Caco-2 (cell line): Measurements from ENCODE around the gene FGF11. TPM values are rescaled to one million over a fixed set of nuclear protein-coding genes. Genes with fewer than 3 reads are reported as not detected.
A peak's percentile ranks its signal among the peaks of the same experiment; 100 is the strongest.

Experiments used
- BruUV-seq: library from RNA; stranded (reverse); fragments of 400-500 nt; replicated peaks from 2 replicates; lab custom pipeline; 2021; lab: Mats Ljungman, UMichigan
- CTCF ChIA-PET: fragments of 300-600 bp; sonication (Branson Sonifier 250); formaldehyde crosslinking; loops from one replicate; lab custom pipeline; 2022; ENCODE audit warnings: antibody characterized with exemption; lab: Charles Lee
- POLR2A ChIA-PET: fragments of 300-600 bp; sonication (Branson Sonifier 250); formaldehyde crosslinking; loops from one replicate; lab custom pipeline; 2022; ENCODE audit warnings: antibody characterized with exemption; lab: Charles Lee
- DNase-seq, 2 experiments: peaks; one replicate each; pipeline versions ENCODE4 v3.0.0 to v3.0.0-alpha.2; 2020 to 2022
- H3K27me3 ChIP-seq: replicated peaks from 2 replicates; pipeline ENCODE4 v1.6.0; 2011; ENCODE audit warnings: low read length; ENCODE audit not compliant: control insufficient read depth, insufficient read depth
- H3K36me3 ChIP-seq: 2 replicates; pipeline ENCODE4 v1.5.1; 2011; ENCODE audit warnings: low read length; ENCODE audit not compliant: control insufficient read depth, insufficient read depth
- H3K4me1 ChIP-seq: fragments of 250-450 bp; sonication (Bioruptor Pico); 2 replicates; pipeline ENCODE4 v1.5.1; 2020; ENCODE audit warnings: mild to moderate bottlenecking
- H3K4me3 ChIP-seq: 2 replicates; pipeline ENCODE4 v1.5.1; 2011; ENCODE audit warnings: low read depth, mild to moderate bottlenecking, control low read depth, low read length
- H3K9me3 ChIP-seq: fragments of 250-450 bp; sonication (Bioruptor Pico); 2 replicates; pipeline ENCODE4 v1.5.1; 2020; ENCODE audit warnings: mild to moderate bottlenecking, moderate library complexity
- H3K27ac Mint-ChIP-seq: one replicate; pipeline ENCODE4 v1.8.0; 2022; ENCODE audit warnings: mixed read lengths; ENCODE audit not compliant: unreplicated experiment
- H3K27me3 Mint-ChIP-seq: one replicate; pipeline ENCODE4 v1.8.0; 2022; ENCODE audit warnings: mixed read lengths; ENCODE audit not compliant: insufficient read depth, unreplicated experiment
- H3K36me3 Mint-ChIP-seq: one replicate; pipeline ENCODE4 v1.8.0; 2022; ENCODE audit warnings: mild to moderate bottlenecking, mixed read lengths; ENCODE audit not compliant: insufficient read depth, unreplicated experiment
- H3K4me1 Mint-ChIP-seq: one replicate; pipeline ENCODE4 v1.8.0; 2022; ENCODE audit warnings: low read depth, mixed read lengths; ENCODE audit not compliant: unreplicated experiment
- H3K4me3 Mint-ChIP-seq: one replicate; pipeline ENCODE4 v1.8.0; 2022; ENCODE audit warnings: mild to moderate bottlenecking, moderate library complexity, mixed read lengths; ENCODE audit not compliant: unreplicated experiment
- H3K9me3 Mint-ChIP-seq: one replicate; pipeline ENCODE4 v1.8.0; 2022; ENCODE audit warnings: mixed read lengths; ENCODE audit not compliant: unreplicated experiment
- CTCF ChIP-seq, 2 experiments: fragments of 200-600 bp in 1 of 2; IDR thresholded peaks; 1 replicate in 1 of 2; 2 replicates in 1 of 2; pipeline versions ENCODE4 v1.5.1 to v1.8.0; 2011 to 2022; ENCODE audit warnings: antibody characterized with exemption in 1 of 2, control low read depth in 1 of 2, inconsistent platforms in 1 of 2, low read depth in 1 of 2, low read length in 1 of 2, mild to moderate bottlenecking in 1 of 2, moderate library complexity in 1 of 2; ENCODE audit not compliant: insufficient read depth in 1 of 2, severe bottlenecking in 1 of 2, unreplicated experiment in 1 of 2
- intact Hi-C: fragments of 100-400 bp; cut with micrococcal nuclease; formaldehyde crosslinking; loops from one replicate; pipeline ENCODE4 v1.10.0; 2022; ENCODE audit not compliant: unreplicated experiment
- total RNA-seq: library from RNA; stranded (reverse); gene quantifications from 2 replicates; pipeline ENCODE4 v1.2.3, GENCODE V29; 2022

FGF11 gene
- total RNA-seq, 1 experiment from 2014 or later: 0.91 TPM

- Mint-ChIP-seq H3K36me3 (peaks cover 6% of the 10 kb centered on the region), H3K27ac (peak overlapping the region; percentile 76), H3K4me1 (peaks cover 8% of the 10 kb centered on the region), H3K9me3 (no peaks in the 10 kb centered on the region), H3K4me3 (peak overlapping the region; percentile 76), H3K27me3 (no peaks in the 10 kb centered on the region)
- Histone ChIP-seq H3K4me1 (no peaks in the 10 kb centered on the region), H3K27me3 (no peaks in the 10 kb centered on the region), H3K36me3 (no peaks in the 10 kb centered on the region), H3K9me3 (no peaks in the 10 kb centered on the region), H3K4me3 (peak overlapping the region; percentile 40)
- no peak for TF ChIP-seq CTCF (IDR thresholded peaks at IDR 0.05; ENCODE audit: insufficient read depth in 1 of 2, low read depth in 1 of 2, low read length in 1 of 2, severe bottlenecking in 1 of 2, unreplicated experiment in 1 of 2)
- intact Hi-C loops: no loop called here
- CTCF ChIA-PET: interaction anchor here (1.2 to 1.8 kb wide), 3 partner anchors 9 to 157 kb away, joined by 6 to 15 read pairs (median 6); partner anchors contain the start of genes PLSCR3 and TMEM102
- POLR2A ChIA-PET: interaction anchor here (1.0 to 2.4 kb wide), 5 partner anchors 9 to 171 kb away, joined by 5 to 38 read pairs (median 11); partner anchors contain the start of genes NEURL4, PLSCR3, TMEM102 and TNK1
- DNase-seq: peak; percentile 34 to 74
- TSS peak; percentile 82 for BruUV-seq
Measured at GRCh38 chr17:7403043-7403726, 36.1 kb upstream of the FGF11 start.

- CTCF ChIA-PET: interaction anchor here (0.6 to 1.8 kb wide), 7 partner anchors 9 to 313 kb away, joined by 3 to 15 read pairs (median 6); partner anchors contain the start of genes DNAH2, NEURL4, PLSCR3 and TMEM102
- Mint-ChIP-seq H3K4me1 (peaks cover 8% of the 10 kb centered on the region), H3K27ac (peak overlapping the region; percentile 76), H3K27me3 (no peaks in the 10 kb centered on the region), H3K9me3 (no peaks in the 10 kb centered on the region), H3K36me3 (peaks cover 6% of the 10 kb centered on the region), H3K4me3 (peak overlapping the region; percentile 76)
- Histone ChIP-seq H3K27me3 (no peaks in the 10 kb centered on the region), H3K4me1 (no peaks in the 10 kb centered on the region), H3K4me3 (peak overlapping the region; percentile 40), H3K36me3 (no peaks in the 10 kb centered on the region), H3K9me3 (no peaks in the 10 kb centered on the region)
- intact Hi-C loops: no loop called here
- no TSS peak for BruUV-seq
- no peak for TF ChIP-seq CTCF (IDR thresholded peaks at IDR 0.05; ENCODE audit: insufficient read depth in 1 of 2, low read depth in 1 of 2, low read length in 1 of 2, severe bottlenecking in 1 of 2, unreplicated experiment in 1 of 2)
- POLR2A ChIA-PET: interaction anchor here (0.5 to 2.4 kb wide), 9 partner anchors 10 to 433 kb away, joined by 3 to 38 read pairs (median 5); partner anchors contain the start of genes NEURL4, PLSCR3, POLR2A and TMEM102
- no peak for DNase-seq
Measured at GRCh38 chr17:7403727-7403976, 35.7 kb upstream of the FGF11 start.

- no peaks in the 10 kb centered on the region for H3K9me3 ChIP-seq
- Mint-ChIP-seq H3K9me3 (no peaks in the 10 kb centered on the region), H3K36me3 (peaks cover 6% of the 10 kb centered on the region), H3K4me1 (peaks cover 8% of the 10 kb centered on the region), H3K4me3 (peak within 1 kb of the TSS; percentile 76), H3K27ac (peak within 1 kb of the TSS; percentile 76), H3K27me3 (no peaks in the 10 kb centered on the region)
- no peak for TF ChIP-seq CTCF (IDR thresholded peaks at IDR 0.05; ENCODE audit: insufficient read depth in 1 of 2, low read depth in 1 of 2, low read length in 1 of 2, severe bottlenecking in 1 of 2, unreplicated experiment in 1 of 2)
- ChIA-PET CTCF (interaction anchor here (0.6 to 1.8 kb wide), 7 partner anchors 10 to 313 kb away, joined by 3 to 15 read pairs (median 6); partner anchors contain the start of genes DNAH2, NEURL4, PLSCR3 and TMEM102), POLR2A (interaction anchor here (0.5 to 2.4 kb wide), 12 partner anchors 10 to 433 kb away, joined by 3 to 38 read pairs (median 4); partner anchors contain the start of genes MPDU1, NEURL4, PLSCR3 and POLR2A)
- DNase-seq: peak; percentile 93 to 96
- peak within 1 kb of the TSS; percentile 53 for H3K4me3 ChIP-seq
- H3K36me3 ChIP-seq: no peaks in the 10 kb centered on the region
- intact Hi-C loops: loop anchor here (1.0 to 2.0 kb wide), 3 partner anchors 24 to 53 kb away; partner anchors contain the start of gene TMEM102
- H3K27me3 ChIP-seq: no peaks in the 10 kb centered on the region
- BruUV-seq: no TSS peak
- no peaks in the 10 kb centered on the region for H3K4me1 ChIP-seq
Measured at GRCh38 chr17:7403977-7404736, 35.2 kb upstream of the FGF11 start, which contains the start of gene TMEM256. TSS of gene TMEM256 (minus strand) at chr17:7404097. CDS start at chr17:7404084, 13 bp downstream.
